Measurements from ENCODE around the gene BCL2L14. TPM values are rescaled to one million over a fixed set of nuclear protein-coding genes. Genes with fewer than 3 reads are reported as not detected.
A peak's percentile ranks its signal among the peaks of the same experiment; 100 is the strongest.

Gene BCL2L14
- total and polyA plus RNA-seq, 2 of the 13 experiments (the other 11 are each of a cell fraction or from before 2014, with no cell fraction given), result 0.11 TPM; not detected in 1

DNA sequence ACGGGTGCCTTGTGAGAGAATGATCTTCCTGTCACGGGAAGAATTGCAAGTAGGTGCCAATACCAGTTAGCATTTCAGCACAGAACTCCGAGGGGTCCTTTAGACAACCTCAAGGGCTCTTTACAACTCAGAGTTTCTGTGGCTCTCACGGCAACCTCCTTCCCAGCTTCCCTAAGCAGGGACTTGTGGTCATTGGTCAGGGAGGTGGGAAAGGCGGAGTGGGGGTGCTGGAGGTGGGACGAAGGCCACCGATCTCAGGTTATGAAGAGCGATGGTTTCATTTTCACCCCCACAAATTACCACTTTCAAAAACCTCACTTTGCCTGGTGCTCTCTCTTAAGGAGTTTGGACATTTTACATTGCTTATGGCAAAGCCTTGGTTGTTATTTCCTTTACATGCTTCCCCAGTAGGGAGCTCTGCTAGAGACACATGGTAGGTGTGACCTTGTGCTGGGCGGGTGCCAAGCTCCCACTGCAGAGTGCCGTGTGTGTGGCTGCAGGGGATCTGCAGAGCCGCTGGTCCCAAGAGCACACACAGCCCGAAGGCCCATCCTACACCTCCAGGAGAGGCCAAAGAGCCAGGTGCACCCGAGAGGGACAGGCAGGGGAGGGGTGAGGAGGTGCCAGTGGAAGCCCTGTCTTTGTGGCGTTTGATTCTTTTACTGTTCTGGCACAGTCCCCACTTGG is 21.4 kb downstream of the BCL2L14 start (continued):
- TF ChIP-seq BORCS8-MEF2B (CRISPR knock-in tag; IDR thresholded peaks at IDR 0.05) (0 out of 2 replicates have a peak, but pooled peaks have one; percentile 30), ADNP (CRISPR knock-in tag; IDR thresholded peaks at IDR 0.05) (no peak), MTA1 (CRISPR knock-in tag; IDR thresholded peaks at IDR 0.05; ENCODE audit: borderline replicate concordance) (0 out of 2 replicates have a peak, but pooled peaks have one; percentile 26), ZNF441 (CRISPR knock-in tag; IDR thresholded peaks at IDR 0.05; ENCODE audit: borderline replicate concordance) (no peak), MTF2 (CRISPR knock-in tag; IDR thresholded peaks at IDR 0.05; ENCODE audit: borderline replicate concordance) (no peak), ZNF878 (CRISPR knock-in tag; IDR thresholded peaks at IDR 0.05) (no peak), SALL1 (CRISPR knock-in tag; IDR thresholded peaks at IDR 0.05) (peak; percentile 46), ZNF343 (CRISPR knock-in tag; IDR thresholded peaks at IDR 0.05) (0 out of 2 replicates have a peak, but pooled peaks have one; percentile 39)
- TF ChIP-seq, protein P1, sequence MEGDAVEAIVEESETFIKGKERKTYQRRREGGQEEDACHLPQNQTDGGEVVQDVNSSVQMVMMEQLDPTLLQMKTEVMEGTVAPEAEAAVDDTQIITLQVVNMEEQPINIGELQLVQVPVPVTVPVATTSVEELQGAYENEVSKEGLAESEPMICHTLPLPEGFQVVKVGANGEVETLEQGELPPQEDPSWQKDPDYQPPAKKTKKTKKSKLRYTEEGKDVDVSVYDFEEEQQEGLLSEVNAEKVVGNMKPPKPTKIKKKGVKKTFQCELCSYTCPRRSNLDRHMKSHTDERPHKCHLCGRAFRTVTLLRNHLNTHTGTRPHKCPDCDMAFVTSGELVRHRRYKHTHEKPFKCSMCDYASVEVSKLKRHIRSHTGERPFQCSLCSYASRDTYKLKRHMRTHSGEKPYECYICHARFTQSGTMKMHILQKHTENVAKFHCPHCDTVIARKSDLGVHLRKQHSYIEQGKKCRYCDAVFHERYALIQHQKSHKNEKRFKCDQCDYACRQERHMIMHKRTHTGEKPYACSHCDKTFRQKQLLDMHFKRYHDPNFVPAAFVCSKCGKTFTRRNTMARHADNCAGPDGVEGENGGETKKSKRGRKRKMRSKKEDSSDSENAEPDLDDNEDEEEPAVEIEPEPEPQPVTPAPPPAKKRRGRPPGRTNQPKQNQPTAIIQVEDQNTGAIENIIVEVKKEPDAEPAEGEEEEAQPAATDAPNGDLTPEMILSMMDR (CRISPR knock-in tag; IDR thresholded peaks at IDR 0.05), result no peak
- TF ChIP-seq, protein P2, sequence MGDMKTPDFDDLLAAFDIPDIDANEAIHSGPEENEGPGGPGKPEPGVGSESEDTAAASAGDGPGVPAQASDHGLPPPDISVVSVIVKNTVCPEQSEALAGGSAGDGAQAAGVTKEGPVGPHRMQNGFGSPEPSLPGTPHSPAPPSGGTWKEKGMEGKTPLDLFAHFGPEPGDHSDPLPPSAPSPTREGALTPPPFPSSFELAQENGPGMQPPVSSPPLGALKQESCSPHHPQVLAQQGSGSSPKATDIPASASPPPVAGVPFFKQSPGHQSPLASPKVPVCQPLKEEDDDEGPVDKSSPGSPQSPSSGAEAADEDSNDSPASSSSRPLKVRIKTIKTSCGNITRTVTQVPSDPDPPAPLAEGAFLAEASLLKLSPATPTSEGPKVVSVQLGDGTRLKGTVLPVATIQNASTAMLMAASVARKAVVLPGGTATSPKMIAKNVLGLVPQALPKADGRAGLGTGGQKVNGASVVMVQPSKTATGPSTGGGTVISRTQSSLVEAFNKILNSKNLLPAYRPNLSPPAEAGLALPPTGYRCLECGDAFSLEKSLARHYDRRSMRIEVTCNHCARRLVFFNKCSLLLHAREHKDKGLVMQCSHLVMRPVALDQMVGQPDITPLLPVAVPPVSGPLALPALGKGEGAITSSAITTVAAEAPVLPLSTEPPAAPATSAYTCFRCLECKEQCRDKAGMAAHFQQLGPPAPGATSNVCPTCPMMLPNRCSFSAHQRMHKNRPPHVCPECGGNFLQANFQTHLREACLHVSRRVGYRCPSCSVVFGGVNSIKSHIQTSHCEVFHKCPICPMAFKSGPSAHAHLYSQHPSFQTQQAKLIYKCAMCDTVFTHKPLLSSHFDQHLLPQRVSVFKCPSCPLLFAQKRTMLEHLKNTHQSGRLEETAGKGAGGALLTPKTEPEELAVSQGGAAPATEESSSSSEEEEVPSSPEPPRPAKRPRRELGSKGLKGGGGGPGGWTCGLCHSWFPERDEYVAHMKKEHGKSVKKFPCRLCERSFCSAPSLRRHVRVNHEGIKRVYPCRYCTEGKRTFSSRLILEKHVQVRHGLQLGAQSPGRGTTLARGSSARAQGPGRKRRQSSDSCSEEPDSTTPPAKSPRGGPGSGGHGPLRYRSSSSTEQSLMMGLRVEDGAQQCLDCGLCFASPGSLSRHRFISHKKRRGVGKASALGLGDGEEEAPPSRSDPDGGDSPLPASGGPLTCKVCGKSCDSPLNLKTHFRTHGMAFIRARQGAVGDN (CRISPR knock-in tag; IDR thresholded peaks at IDR 0.05), result peak; percentile 62
